ENCODE data around the gene DOCK2. TPM values are rescaled to one million over a fixed set of nuclear protein-coding genes. Genes with fewer than 3 reads are reported as not detected.

Gene DOCK2
- total RNA-seq, 1 experiment from 2014 or later = 1.4 TPM

DNA sequence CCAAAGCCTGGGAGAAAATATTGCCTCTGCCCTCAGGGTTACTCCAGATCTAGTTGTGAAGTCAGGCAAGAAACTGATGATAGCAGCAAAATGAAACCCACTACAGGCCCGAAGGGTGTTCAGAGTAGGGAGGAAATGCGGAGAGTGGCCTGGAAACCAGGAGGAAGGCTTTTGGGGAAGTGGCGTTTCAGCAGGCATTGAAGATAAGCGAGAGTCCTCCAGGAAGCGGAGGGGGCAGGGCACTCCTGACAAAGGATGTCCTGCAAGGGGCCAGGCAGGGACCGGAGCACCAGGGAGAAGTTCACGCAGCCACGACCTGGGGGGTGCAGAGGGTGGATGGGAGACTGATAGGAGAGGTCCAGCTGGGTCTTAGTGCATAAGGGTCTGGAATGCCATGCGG lies 460.9 kb downstream of the DOCK2 start:
- Histone ChIP-seq H3K4me3 (ENCODE audit: low read depth in 2 of 2, low read length in 2 of 2) (no peak overlapping the region), H3K27ac (ENCODE audit: low read length) (peak overlapping the region; percentile 17; the same call in 1 of the 2 replicates), H3K9me3 (ENCODE audit: control insufficient read depth, insufficient read depth, low read depth, low read length) (no peaks in the 10 kb centered on the region), H3K36me3 (ENCODE audit: control insufficient read depth, insufficient read depth, low read length) (no peaks in the 10 kb centered on the region), H3K4me1 (ENCODE audit: control insufficient read depth, insufficient read depth, low read length) (peaks cover 24% of the 10 kb centered on the region), H3K27me3 (ENCODE audit: control insufficient read depth, insufficient read depth, low read length) (no peaks in the 10 kb centered on the region)
- CTCF ChIA-PET = no interaction called here
- in situ Hi-C loops (cut with HindIII; ENCODE audit: low pct_unique_long_range_greater_than_20kb, low sequenced_read_pairs) = no loop called here
- ATAC-seq (no peak), DNase-seq (ENCODE audit: low read depth, low spot score) (no peak)
- BruUV-seq (replicated peaks) = no TSS peak
- no peak for TF ChIP-seq POLR2AphosphoS5 (IDR thresholded peaks at IDR 0.05; ENCODE audit: low read depth, low read length)
- TF ChIP-seq, protein P1, sequence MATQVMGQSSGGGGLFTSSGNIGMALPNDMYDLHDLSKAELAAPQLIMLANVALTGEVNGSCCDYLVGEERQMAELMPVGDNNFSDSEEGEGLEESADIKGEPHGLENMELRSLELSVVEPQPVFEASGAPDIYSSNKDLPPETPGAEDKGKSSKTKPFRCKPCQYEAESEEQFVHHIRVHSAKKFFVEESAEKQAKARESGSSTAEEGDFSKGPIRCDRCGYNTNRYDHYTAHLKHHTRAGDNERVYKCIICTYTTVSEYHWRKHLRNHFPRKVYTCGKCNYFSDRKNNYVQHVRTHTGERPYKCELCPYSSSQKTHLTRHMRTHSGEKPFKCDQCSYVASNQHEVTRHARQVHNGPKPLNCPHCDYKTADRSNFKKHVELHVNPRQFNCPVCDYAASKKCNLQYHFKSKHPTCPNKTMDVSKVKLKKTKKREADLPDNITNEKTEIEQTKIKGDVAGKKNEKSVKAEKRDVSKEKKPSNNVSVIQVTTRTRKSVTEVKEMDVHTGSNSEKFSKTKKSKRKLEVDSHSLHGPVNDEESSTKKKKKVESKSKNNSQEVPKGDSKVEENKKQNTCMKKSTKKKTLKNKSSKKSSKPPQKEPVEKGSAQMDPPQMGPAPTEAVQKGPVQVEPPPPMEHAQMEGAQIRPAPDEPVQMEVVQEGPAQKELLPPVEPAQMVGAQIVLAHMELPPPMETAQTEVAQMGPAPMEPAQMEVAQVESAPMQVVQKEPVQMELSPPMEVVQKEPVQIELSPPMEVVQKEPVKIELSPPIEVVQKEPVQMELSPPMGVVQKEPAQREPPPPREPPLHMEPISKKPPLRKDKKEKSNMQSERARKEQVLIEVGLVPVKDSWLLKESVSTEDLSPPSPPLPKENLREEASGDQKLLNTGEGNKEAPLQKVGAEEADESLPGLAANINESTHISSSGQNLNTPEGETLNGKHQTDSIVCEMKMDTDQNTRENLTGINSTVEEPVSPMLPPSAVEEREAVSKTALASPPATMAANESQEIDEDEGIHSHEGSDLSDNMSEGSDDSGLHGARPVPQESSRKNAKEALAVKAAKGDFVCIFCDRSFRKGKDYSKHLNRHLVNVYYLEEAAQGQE (IDR thresholded peaks at IDR 0.05; ENCODE audit: insufficient read depth in 1 of 2, low read depth in 2 of 2, low read length in 1 of 2) = no peak
- POLR2A ChIA-PET = no interaction called here
- intact Hi-C loops (cut with micrococcal nuclease; ENCODE audit: unreplicated experiment) = no loop called here

DNA sequence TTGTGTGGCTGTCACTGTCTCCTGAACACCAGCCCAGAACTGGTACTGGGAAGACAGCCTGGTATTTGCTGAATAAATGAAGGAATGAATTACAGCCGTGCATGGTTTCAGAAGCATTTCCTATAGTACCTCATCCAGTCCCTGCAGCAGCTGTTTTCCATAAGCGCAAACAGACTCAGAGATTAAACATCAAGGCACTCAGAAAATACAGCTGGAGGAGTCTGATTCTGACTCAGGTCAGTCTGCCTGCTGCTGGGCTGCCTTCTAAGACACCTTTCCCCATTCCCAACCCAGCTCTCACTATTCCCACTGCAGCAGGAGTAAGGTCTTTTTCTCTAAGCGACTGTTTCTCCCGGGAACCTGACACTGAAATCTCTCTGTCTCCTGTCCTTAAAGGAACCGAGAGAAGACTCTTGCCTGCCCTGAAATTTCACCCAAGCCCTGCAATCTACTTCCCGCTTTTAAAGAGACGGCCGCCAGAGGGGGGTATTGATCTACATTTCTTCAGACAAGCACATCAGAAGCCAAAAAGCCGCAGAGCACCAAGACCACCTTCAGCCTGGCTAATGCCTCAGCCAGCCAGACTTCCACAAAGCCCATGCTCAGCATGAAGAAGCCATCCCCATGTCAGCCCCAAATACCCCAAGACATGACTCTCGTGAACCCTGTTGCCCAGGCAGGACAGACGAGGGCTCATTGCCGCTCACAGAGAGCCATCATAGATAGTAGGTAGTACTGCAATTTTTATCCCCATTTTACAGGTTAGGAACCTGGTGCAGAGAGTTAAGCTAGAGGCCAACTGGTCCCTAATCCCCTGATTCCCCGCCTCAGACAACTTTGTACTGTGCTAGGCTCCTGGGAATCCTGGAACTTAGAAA lies 463.2 kb downstream of the DOCK2 start:
- peak; percentile 36 for DNase-seq (ENCODE audit: low read depth, low spot score)
- CTCF ChIA-PET = interaction anchor here (0.6 to 2.0 kb wide), 7 partner anchors 83 to 165 kb away, joined by 3 to 17 read pairs (median 5); no protein-coding TSS in a partner anchor
- TF ChIP-seq POLR2AphosphoS5 (IDR thresholded peaks at IDR 0.05; ENCODE audit: low read depth, low read length) (no peak), TCF7L2 (IDR thresholded peaks at IDR 0.05; ENCODE audit: low read depth, low read length) (peak; percentile 81), SIN3A (IDR thresholded peaks at IDR 0.05; ENCODE audit: borderline replicate concordance, insufficient read depth, low read depth, low read length) (no peak)
- TF ChIP-seq, protein P1 (IDR thresholded peaks at IDR 0.05; ENCODE audit: insufficient read depth in 1 of 2, low read depth in 2 of 2, low read length in 1 of 2) = no peak
- TF ChIP-seq, protein P2, sequence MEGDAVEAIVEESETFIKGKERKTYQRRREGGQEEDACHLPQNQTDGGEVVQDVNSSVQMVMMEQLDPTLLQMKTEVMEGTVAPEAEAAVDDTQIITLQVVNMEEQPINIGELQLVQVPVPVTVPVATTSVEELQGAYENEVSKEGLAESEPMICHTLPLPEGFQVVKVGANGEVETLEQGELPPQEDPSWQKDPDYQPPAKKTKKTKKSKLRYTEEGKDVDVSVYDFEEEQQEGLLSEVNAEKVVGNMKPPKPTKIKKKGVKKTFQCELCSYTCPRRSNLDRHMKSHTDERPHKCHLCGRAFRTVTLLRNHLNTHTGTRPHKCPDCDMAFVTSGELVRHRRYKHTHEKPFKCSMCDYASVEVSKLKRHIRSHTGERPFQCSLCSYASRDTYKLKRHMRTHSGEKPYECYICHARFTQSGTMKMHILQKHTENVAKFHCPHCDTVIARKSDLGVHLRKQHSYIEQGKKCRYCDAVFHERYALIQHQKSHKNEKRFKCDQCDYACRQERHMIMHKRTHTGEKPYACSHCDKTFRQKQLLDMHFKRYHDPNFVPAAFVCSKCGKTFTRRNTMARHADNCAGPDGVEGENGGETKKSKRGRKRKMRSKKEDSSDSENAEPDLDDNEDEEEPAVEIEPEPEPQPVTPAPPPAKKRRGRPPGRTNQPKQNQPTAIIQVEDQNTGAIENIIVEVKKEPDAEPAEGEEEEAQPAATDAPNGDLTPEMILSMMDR (IDR thresholded peaks at IDR 0.05) = peak; percentile 79
- Histone ChIP-seq H3K36me3 (ENCODE audit: control insufficient read depth, insufficient read depth, low read length) (no peaks in the 10 kb centered on the region), H3K4me3 (ENCODE audit: low read depth in 2 of 2, low read length in 2 of 2) (no peak overlapping the region), H3K27ac (ENCODE audit: low read length) (peak overlapping the region; percentile 91), H3K9me3 (ENCODE audit: control insufficient read depth, insufficient read depth, low read depth, low read length) (no peaks in the 10 kb centered on the region), H3K27me3 (ENCODE audit: control insufficient read depth, insufficient read depth, low read length) (no peaks in the 10 kb centered on the region), H3K4me1 (ENCODE audit: control insufficient read depth, insufficient read depth, low read length) (peaks cover 33% of the 10 kb centered on the region)
- in situ Hi-C loops (cut with HindIII; ENCODE audit: low pct_unique_long_range_greater_than_20kb, low sequenced_read_pairs) (no loop called here), intact Hi-C loops (cut with micrococcal nuclease; ENCODE audit: unreplicated experiment) (loop anchor here (1.0 to 2.0 kb wide), 3 partner anchors 84 to 320 kb away; no protein-coding TSS in a partner anchor)
- POLR2A ChIA-PET = interaction anchor here (0.6 kb wide), 2 partner anchors 42 to 993 kb away, joined by 3 to 4 read pairs; no protein-coding TSS in a partner anchor
- peak; percentile 88 for ATAC-seq
- no TSS peak for BruUV-seq (replicated peaks)
